Uterus (tissue), 4 donors: ENCODE results near the gene TMEM247. TPM values are rescaled to one million over a fixed set of nuclear protein-coding genes. Genes with fewer than 3 reads are reported as not detected.

ENCODE experiments used
- DNase-seq, 2 donors: peaks; one replicate each; pipeline ENCODE4 v3.0.0-alpha.2; 2019 to 2020
- H3K27ac ChIP-seq, 2 donors: fragments of 200-600 bp; sonication (generic); 1 replicate in 1 of 2; 2 replicates in 1 of 2; pipeline ENCODE4 v1.5.1; 2016 to 2018
- H3K27me3 ChIP-seq, 2 donors: fragments of 200-600 bp; sonication (generic); one replicate each; pipeline ENCODE4 v1.5.1; 2018 to 2019; ENCODE audit warnings: control low read depth in 1 of 2
- H3K36me3 ChIP-seq, 2 donors: fragments of 200-600 bp; sonication (generic); one replicate each; pipeline ENCODE4 v1.5.1; 2019; ENCODE audit warnings: control low read depth in 1 of 2
- H3K4me1 ChIP-seq, 2 donors: fragments of 200-600 bp; sonication (generic); one replicate each; pipeline ENCODE4 v1.5.1; 2018 to 2019; ENCODE audit warnings: control low read depth in 1 of 2
- H3K4me3 ChIP-seq, 2 donors: fragments of 200-600 bp; sonication (generic); 1 replicate in 1 of 2; 2 replicates in 1 of 2; pipeline ENCODE4 v1.5.1; 2018 to 2019; ENCODE audit warnings: mild to moderate bottlenecking in 1 of 2
- H3K9me3 ChIP-seq, 2 donors: fragments of 200-600 bp; sonication (generic); one replicate each; pipeline ENCODE4 v1.5.1; 2019; ENCODE audit warnings: control low read depth in 1 of 2
- CTCF ChIP-seq, 4 experiments: fragments of 200-600 bp in 2 of 4; fragments of 450-650 bp in 2 of 4; sonication (generic) in 2 of 4; IDR thresholded peaks; one replicate each; pipeline ENCODE4 v1.5.1; 2016 to 2019; ENCODE audit warnings: antibody characterized with exemption in 4 of 4, mild to moderate bottlenecking in 2 of 4, moderate library complexity in 1 of 4
- POLR2A ChIP-seq, 2 donors: fragments of 450-650 bp; IDR thresholded peaks; one replicate each; pipeline ENCODE4 v1.6.1; 2016; ENCODE audit warnings: antibody characterized with exemption in 2 of 2, mild to moderate bottlenecking in 1 of 2, moderate library complexity in 1 of 2
- intact Hi-C: fragments of 100-400 bp; cut with DNase I; formaldehyde crosslinking; loops from one replicate; pipeline ENCODE4 v1.15.1; 2023; ENCODE audit warnings: low total_unique reads
- total RNA-seq, 4 donors: library from RNA; depleted of rRNA in 3 of 4; stranded (reverse); fragments of >200 nt in 3 of 4; gene quantifications; one replicate each; pipeline versions ENCODE4 v1.1.0 to v1.2.4, GENCODE V29; 2014 to 2023
- donor health status: DM: yes; HTN: yes; CAD: no.

Gene TMEM247
- total RNA-seq, 4 donors from 2014 or later = not detected

- Histone ChIP-seq H3K9me3 (no peaks in the 10 kb centered on the region), H3K27ac (peak overlapping the region in 1 of 2 donors; percentile 30), H3K27me3 (no peaks in the 10 kb centered on the region), H3K36me3 (no peaks in the 10 kb centered on the region), H3K4me1 (peaks cover 0 to 9% of the 10 kb centered on the region in 2 donors), H3K4me3 (no peak overlapping the region)
- TF ChIP-seq POLR2A (IDR thresholded peaks at IDR 0.05) (no peak), CTCF (IDR thresholded peaks at IDR 0.05) (no peak)
- intact Hi-C loops = no loop called here
- DNase-seq = no peak
Measured at GRCh38 chr2:46435353-46435752, 44.0 kb upstream of the TMEM247 start.

- Histone ChIP-seq H3K27me3 (no peaks in the 10 kb centered on the region), H3K27ac (peak overlapping the region in 1 of 2 donors; percentile 30), H3K36me3 (no peaks in the 10 kb centered on the region), H3K4me3 (no peak overlapping the region), H3K4me1 (peaks cover 0 to 9% of the 10 kb centered on the region in 2 donors), H3K9me3 (no peaks in the 10 kb centered on the region)
- intact Hi-C loops = no loop called here
- TF ChIP-seq CTCF (IDR thresholded peaks at IDR 0.05) (no peak), POLR2A (IDR thresholded peaks at IDR 0.05) (no peak)
- DNase-seq = no peak
Measured at GRCh38 chr2:46435796-46436360, 43.5 kb upstream of the TMEM247 start.

- no peak for DNase-seq
- no peaks in the 10 kb centered on the region for H3K36me3 ChIP-seq
- no peak overlapping the region for H3K27ac ChIP-seq
- intact Hi-C loops = no loop called here
- no peak overlapping the region for H3K4me3 ChIP-seq
- H3K4me1 ChIP-seq = peaks cover 0 to 9% of the 10 kb centered on the region in 2 donors
- TF ChIP-seq POLR2A (IDR thresholded peaks at IDR 0.05) (no peak), CTCF (IDR thresholded peaks at IDR 0.05) (no peak)
- no peaks in the 10 kb centered on the region for H3K27me3 ChIP-seq
- no peaks in the 10 kb centered on the region for H3K9me3 ChIP-seq
Measured at GRCh38 chr2:46436800-46437199, 42.6 kb upstream of the TMEM247 start.

GRCh38 chr2:46438102-46438501 is 41.3 kb upstream of the TMEM247 start:
- no peaks in the 10 kb centered on the region for H3K9me3 ChIP-seq
- H3K4me1 ChIP-seq = peaks cover 0 to 9% of the 10 kb centered on the region in 2 donors
- intact Hi-C loops = no loop called here
- no peak overlapping the region for H3K27ac ChIP-seq
- H3K4me3 ChIP-seq = no peak overlapping the region
- no peaks in the 10 kb centered on the region for H3K36me3 ChIP-seq
- DNase-seq = no peak
- TF ChIP-seq POLR2A (IDR thresholded peaks at IDR 0.05) = no peak
- TF ChIP-seq CTCF (IDR thresholded peaks at IDR 0.05) = no peak
- H3K27me3 ChIP-seq = no peaks in the 10 kb centered on the region

- intact Hi-C loops = no loop called here
- DNase-seq = no peak
- Histone ChIP-seq H3K27ac (no peak overlapping the region), H3K4me1 (peaks cover 0 to 9% of the 10 kb centered on the region in 2 donors), H3K4me3 (no peak overlapping the region), H3K27me3 (no peaks in the 10 kb centered on the region), H3K36me3 (no peaks in the 10 kb centered on the region), H3K9me3 (no peaks in the 10 kb centered on the region)
- TF ChIP-seq CTCF (IDR thresholded peaks at IDR 0.05) (no peak), POLR2A (IDR thresholded peaks at IDR 0.05) (no peak)
Measured at GRCh38 chr2:46438794-46439193, 40.6 kb upstream of the TMEM247 start.
